ENCODE results near the gene KIF3A. TPM values are rescaled to one million over a fixed set of nuclear protein-coding genes. Genes with fewer than 3 reads are reported as not detected.
A peak's percentile ranks its signal among the peaks of the same experiment; 100 is the strongest.

The KIF3A gene
- total RNA-seq, 1 donor from 2014 or later: 7.2 TPM

DNA sequence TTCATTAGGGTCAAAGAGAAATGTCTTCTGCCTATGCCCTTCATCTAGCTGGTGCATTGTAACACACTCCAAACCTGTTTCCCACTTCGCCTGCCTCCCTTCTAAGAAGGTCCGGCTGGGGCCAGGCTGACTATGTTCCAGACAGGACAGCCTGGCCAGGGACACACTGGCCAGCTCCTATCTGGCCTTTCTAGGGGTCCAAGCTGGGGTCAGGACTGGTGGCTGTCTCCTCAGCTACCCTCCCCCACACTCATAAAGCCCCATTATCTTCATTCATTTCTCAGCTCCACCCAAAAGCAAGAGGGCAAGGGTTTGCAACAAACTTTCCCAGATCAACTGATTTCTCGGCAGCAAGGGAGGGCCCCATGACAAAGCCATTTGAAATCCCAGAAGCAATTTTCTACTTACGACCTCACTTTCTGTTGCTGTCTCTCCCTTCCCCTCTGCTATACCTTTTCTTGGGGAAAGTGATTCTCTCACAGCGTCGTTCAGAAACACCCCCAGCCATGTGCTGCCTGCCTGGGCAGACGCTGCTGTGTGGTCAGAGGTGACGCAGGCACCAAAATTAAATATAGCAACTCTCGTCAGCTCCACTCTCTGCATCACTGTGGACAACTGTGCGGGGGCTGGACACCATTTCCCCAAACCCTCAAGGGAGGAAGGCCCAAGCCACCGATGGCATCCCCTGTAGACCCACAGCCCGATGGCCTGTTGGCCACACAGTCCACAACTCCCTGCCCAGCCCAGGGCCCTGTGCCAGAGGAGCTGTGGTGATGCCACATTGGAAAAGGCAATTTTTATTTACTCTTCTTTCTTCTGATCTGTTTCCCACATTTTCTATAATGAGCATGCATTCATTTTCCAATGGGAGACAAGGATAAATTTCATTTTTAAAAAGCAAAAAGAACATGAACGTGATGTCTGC lies 73.3 kb downstream of the KIF3A start:
- peak; percentile 34 for DNase-seq (ENCODE audit: low spot score)

DNA sequence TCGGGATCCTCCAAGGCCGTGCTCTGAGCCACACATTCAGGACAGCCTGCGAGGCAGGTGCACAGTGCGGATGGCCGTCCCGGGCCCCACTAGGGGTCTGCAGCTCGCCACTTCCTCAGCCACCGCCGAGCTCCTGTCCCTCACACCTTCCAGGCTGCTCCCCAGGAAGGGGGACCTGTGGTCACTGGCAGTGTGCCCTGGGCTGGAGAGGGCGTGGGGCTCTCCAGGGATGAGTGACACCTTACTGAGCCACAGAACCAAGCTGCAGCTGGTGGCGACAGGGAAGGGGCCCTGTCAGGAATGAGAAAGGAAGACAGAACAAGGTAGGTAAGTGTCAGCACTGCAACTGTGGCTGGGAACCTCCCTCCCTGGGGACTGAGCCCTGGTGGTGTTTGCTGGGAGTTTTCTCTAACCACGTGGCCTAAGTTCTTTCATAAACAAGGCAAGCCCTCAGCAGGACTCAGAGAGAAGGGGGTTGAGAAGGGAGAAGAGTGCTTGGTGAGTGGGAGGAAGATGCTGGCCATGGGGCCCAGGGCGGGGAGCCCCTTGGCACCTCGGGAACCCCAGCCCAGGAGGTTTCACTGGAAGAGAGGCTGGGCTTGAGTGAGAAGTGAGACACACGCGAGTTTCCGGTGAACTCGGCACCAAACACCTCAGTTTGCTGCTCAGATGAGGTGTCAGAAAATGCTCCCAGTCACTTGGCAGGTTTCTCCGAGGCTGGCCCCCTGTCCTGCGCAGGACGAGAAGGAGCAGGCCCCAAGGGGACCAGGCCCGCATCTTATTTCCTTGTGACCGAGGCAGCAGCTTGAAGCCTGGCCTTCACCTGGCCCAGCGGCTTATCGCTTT lies 74.2 kb downstream of the KIF3A start:
- no peak for DNase-seq (ENCODE audit: low spot score)

DNA sequence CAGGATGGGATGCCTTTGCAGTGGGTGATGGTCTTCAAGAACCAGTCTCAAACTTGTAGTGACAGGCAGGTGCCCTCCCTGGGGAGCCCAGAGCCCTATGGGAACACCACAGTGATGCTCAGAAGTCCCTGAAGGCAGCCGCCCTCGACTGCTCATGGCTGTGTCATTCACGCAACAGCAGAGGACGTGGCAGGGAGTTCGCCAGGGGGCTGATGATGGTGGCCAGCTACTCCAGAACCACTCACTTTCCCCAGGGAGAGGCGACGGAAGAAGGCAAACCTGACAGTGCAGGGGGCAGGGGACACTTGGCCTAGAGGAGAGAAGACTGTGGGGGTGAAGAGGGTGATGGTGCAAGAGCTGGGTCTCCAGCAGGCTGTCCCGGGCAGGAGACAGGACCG lies 75.3 kb downstream of the KIF3A start:
- DNase-seq (ENCODE audit: low spot score): no peak

DNA sequence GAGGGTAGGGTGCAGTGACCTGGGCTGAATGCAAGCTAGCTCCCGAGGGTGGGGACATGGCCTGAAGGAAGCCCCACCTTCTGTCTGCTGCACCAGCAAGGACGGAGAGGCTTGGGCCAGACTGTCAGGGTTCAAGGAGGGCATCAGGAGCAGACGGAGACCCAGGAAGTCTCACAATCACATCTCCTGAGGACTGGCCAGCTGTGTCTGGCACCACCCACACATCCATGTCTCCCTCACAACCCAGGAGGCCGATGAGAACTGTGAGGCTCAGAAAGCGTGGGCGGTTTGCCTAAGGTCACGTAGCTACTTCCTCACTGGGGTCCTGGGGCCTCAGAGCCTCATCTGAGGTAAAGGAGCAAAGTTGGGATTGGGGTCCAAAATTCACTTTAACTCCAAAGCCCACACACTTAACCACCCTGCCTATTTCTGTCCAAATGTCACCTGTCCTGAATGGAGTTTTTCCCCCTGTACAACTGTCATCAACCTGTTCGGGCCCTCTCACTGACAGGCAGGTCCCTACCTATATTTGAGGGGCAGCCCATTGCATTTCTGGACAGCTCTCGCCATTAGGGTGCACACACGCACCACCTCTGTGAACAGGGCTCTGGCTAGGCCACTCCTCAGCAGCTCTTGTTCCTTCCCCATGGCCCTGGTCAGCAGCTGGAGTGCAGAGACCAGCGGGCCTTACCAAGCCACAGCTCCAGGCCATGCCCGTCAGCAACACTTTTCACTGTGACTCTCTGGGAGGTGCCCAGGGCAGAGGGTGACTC lies 75.9 kb downstream of the KIF3A start:
- no peak for DNase-seq (ENCODE audit: low spot score)

DNA sequence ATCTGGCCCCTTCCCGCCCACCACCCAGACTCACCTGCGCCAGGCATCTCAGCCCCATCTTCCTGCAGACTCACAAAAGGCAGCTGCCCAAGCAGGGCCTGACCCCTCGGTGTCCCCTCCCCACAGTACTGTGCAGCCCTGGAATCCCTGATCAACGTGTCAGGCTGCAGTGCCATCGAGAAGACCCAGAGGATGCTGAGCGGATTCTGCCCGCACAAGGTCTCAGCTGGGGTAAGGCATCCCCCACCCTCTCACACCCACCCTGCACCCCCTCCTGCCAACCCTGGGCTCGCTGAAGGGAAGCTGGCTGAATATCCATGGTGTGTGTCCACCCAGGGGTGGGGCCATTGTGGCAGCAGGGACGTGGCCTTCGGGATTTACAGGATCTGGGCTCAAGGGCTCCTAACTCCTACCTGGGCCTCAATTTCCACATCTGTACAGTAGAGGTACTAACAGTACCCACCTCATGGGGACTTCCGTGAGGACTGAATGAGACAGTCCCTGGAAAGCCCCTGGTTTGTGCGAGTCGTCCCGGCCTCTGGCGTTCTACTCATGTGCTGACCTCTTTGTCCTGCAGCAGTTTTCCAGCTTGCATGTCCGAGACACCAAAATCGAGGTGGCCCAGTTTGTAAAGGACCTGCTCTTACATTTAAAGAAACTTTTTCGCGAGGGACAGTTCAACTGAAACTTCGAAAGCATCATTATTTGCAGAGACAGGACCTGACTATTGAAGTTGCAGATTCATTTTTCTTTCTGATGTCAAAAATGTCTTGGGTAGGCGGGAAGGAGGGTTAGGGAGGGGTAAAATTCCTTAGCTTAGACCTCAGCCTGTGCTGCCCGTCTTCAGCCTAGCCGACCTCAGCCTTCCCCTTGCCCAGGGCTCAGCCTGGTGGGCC lies 77.5 kb downstream of the KIF3A start:
- DNase-seq (ENCODE audit: low spot score): no peak

DNA sequence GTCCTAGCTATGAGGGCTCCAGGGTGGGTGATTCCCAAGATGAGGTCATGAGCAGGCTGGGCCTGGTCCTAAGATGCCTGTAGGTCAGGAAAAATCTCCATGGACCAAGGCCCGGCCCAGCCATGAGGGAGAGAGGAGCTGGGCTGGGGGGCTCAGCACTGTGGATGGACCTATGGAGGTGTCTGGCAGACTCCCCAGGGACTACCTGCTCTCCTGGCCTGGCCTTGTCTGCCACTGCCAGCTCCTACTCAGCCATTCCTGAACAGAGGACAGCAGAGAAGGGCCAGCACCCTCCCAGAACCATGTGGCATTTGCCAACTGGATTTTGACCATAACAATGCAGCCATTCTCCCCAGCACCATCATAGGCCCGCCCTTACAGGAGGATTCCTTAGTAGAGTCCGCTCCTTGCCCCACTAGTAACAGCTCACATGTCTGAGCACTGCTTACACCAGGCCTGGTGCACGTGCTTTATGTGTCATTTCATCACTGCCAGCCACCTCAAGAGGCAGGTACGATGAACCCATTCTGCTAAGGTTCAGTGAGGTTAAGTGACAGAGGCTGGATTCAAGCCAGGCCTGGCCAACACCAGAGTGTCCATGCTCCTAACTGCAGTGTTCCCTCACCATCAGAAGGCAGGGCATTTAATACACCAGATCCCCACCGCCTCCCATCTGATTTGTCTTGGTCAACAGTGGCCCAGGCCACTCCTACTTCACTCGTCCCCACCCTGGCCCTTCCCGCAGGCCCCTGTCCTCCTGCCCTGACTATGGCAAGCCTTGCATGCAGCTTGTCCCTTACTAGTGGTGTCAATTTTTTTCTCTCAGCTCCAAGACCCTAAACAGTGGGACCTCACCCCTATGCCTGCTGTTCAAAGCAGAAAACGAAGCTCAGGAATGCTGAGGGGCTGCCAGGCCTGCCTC lies 78.7 kb downstream of the KIF3A start:
- DNase-seq (ENCODE audit: low spot score): no peak

DNA sequence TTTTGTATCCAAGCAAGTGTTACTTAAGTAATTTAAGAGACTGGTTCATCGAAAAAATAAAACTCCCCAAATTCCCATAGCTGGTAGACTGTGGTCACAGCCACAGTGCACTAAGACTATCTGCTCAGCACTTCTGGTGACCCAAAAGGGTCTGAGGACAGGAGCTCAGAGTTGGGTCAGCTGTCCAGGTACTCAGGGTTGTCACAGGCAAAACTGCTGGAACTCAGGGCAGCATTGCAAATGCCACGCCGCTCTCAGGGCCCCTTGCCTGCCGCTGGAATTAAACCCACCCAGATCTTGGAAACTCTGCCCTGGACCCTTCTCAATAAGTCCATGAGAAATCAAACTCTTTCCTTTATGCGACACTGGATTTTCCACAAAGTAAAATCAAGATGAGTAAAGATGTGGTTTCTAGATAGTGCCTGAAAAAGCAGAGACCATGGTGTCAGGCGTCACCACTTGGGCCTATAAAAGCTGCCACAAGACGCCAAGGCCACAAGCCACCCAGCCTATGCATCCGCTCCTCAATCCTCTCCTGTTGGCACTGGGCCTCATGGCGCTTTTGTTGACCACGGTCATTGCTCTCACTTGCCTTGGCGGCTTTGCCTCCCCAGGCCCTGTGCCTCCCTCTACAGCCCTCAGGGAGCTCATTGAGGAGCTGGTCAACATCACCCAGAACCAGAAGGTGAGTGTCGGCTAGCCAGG lies 79.5 kb downstream of the KIF3A start, which contains the start of gene IL13:
Gene IL13, plus strand, starts transcription at position 498 of the 705 bp plus-strand sequence. Its CDS starts 14 bp downstream, at position 512.
- DNase-seq (ENCODE audit: low spot score): no peak

DNA sequence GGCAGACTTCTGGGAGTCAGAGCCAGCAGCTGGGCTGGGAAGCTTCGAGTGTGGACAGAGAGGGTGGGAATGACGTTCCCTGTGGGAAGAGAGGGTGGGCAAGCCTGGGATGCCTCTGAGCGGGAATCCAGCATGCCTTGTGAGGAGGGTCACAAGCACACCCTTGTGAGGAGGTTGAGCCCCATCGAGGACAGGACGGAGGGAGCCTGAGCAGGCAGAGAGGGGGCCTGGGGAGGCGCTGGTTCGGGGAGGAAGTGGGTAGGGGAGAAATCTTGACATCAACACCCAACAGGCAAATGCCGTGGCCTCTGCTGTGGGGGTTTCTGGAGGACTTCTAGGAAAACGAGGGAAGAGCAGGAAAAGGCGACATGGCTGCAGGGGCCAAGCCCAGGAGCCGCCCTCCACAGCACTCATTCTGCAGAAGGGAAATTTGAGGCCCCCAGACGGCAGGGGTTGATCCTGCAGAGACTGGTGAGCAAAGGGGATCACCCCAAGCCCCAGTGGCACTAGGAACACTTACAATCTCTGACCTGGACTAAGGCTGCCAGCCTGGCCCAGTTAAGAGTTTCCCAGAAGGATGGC lies 80.5 kb downstream of the KIF3A start:
- DNase-seq (ENCODE audit: low spot score): no peak

DNA sequence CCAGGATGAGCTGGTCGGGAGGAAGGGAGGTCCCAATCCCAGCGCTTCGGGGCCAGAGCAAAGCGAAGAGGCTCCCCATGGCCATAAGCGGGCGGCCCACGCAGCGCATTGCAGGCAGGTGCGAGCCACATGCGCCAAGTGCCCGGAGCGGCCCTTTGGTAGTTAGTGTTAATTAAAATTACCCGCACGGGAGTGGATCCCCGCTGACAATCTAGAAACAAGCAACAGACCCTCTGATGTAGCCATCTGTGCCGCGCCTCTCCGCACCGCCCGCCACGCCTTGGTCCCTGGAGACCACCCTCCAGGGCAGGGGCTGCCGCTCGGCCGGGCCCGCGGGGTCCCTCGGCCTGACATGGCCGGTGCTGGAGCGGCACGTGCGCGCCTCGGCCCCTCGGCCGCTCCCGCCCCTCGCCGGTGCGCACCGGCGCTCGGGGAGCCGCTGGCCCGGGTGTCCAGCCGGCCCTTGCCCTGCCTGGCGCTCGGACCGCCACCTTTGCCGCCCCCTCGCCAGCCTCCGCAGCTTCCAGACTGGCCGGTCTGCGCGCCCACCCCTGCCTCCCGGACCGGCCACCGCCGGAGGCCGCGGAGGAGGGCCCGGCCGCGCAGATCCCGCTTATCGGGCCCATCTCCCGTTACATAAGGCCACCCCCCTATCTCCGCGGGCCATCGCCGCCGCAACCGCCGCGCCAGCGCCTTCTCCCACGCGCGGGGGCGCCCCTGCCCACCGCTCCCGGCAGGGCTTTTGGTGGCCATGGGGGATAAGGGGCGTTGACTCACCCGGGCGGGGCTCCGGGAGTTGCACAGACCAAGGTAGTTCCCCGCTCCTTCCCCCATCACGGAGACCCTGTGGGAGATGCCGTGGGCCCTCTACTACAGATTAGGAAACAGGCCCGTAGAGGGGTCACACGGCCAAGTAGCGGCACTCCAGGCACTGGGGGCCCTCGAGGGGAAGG lies 81.2 kb downstream of the KIF3A start:
- no peak for DNase-seq (ENCODE audit: low spot score)

DNA sequence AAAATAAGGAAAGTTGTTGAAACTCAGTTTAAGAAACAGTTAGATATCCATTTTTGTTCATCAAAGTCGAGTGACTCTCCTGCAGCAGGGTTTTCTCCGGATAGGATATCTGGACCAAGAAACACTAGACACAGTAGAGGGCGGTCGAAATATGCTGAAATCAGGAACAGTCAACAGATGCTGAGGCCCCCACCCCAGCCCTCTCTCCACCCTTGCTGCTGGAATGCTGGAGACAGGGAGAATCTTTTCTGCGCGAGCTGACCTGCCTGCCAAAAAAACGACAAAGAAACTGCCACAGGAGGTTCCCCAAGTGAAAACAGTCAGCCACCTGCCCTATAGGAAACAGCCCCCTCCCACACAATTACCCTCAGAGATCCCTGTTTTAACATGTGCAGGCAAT lies 83.6 kb downstream of the KIF3A start:
- no peak for DNase-seq (ENCODE audit: low spot score)

DNA sequence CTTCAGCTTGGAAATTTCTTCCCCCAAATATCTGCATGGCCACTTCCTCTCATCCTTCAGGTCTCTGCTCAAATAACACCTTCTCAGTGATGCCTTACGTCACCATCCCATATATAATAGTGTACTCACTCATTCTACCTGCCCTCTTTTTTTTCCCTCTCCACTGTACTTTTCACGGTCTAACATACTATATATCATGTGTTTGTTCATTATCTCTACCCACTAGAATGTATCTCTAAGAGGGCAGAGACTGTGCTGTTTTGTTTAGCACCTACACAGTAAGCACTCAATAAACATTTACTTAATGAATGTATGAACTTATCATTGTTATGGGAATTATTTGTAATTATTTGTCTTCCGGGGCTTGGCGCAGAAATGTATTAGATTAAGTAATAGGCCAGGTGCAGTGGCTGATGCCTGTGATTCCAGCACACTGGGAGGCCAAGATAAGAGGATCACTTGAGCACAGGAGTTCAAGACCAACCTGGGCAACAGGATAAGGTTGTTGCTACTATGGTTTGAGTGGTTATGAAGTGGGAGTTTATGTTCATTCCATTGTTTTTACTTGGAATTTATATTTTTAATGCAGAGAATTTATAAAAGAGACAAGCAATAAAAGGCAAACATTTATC lies 85.4 kb downstream of the KIF3A start:
- no peak for DNase-seq (ENCODE audit: low spot score)

DNA sequence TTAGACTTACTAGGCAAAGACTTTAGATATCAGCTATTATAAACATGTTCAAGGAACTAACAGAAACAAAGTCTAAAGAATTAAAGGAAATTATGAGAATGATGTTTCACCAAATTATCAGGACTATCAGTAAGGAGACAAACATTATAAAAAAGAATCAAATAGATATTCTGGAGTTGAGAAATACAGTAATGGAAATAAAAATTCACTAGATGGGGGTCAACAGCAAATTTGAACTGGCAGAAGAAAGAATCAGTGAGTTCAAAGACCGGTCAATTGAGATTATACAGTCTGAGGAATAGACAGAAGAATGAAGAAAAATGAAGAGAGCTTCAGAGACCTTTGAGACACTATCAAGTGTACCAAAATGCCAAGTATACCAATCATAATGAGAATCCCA lies 89.0 kb downstream of the KIF3A start:
- DNase-seq (ENCODE audit: low spot score): no peak

DNA sequence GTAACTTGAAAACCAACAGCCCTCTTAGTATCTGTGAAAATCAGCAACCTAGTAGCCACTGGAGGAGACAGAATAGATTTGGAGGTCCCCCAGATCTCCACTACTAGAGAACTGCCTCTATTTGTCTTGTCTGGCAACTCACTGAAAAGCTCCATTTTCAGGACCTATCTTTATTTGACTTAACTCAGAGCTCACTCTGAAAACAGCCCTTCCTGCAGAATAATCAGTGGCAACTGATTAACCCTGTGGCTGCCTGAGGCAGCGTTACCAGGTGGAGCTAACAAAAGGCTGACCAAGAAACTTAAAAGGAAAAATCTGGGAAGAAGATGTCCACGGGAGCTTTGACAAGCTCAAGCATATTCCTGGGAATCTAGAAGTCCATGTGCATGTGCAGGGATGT lies 89.9 kb downstream of the KIF3A start:
- no peak for DNase-seq (ENCODE audit: low spot score)

DNA sequence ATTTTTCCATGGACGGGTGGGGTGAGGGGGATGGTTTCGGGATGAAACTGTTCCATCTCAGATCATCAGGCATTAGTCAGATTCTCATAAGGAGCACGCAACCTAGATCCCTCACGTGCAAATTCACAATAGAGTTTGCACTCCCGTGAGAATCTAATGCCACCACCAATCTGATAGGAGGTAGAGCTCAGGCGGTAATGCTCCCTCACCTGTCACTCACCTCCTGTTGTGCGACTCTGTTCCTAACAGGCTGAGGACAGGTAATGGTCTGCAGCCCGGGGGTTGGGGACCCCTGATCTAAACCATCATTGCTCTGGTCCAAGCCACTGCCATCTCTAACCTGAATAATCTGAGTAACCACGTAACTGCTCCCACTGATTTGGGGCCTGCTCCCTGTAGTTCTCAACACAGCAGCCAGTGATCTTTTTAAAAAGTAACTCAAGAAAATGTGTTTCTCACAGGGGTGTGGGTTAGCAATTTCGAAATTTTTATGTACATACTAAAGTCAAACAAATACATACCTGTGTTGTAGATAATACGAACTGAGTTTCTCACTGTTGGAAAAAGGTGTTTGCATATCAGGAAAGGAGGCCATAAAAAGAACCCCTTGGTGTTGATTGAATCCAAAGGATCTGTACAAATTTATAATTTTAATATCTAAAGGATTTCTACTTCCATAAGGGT lies 90.6 kb downstream of the KIF3A start:
- no peak for DNase-seq (ENCODE audit: low spot score)

DNA sequence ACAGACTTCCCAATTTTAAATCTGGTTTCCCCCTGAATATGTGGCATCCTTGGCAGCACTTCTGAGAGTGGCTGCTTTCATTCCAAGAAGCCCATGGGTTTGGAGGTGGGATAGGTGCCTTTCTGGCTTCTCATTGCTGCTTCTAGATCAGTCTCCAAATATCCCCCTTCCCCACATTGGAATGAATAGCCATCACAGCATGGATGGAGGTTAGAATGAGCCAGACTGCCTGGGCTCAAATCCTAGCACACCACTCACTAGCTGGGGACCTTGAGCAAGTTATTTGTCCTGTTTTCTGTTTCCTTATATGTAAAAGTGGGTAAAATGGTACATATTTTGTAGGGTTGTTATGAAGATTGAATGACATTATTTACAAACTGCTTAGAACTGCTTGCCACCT lies 93.2 kb downstream of the KIF3A start:
- no peak for DNase-seq (ENCODE audit: low spot score)

Measured in umbilical cord (tissue), 2 donors.